NCI-H2227 treated with DMSO at 0.1 percent for 48 hours (cell line): ENCODE measurements around the gene GZF1.

ENCODE experiments used
- DNase-seq: peaks from one replicate; lab custom pipeline; 2025; lab: John Stamatoyannopoulos, UW

The GZF1 gene

DNA sequence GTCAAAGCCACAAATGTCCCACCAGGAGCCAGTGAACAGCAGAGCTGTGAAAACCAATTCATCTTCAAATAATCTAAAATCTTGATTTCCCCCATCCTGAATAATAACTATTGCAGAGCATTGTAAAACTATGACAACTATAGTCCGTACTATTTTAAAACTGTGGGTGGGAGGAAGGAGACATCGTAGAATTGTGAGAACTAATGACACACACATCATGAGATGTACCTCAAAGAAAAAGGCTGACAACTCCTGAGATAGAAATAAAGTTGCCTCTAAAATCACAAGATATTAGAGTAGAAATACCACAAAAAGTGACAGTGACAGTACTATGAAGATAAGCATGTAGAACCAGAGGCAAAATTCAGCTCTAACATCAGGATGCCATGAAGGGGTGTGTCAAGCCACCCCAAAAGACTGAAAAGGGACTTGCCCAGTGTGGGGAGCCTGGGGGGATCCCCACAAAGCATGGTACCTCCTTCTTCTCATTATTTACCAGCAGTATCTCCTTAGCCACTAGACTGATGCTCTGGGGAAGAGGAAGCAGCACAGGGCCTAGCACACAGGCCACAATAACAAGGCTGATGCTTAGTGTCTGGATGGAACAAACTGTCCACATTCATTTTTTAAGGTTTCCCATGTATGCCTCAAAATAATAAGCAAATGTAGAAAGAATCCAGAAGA lies 45.9 kb downstream of the GZF1 start:
- DNase-seq, result no peak

DNA sequence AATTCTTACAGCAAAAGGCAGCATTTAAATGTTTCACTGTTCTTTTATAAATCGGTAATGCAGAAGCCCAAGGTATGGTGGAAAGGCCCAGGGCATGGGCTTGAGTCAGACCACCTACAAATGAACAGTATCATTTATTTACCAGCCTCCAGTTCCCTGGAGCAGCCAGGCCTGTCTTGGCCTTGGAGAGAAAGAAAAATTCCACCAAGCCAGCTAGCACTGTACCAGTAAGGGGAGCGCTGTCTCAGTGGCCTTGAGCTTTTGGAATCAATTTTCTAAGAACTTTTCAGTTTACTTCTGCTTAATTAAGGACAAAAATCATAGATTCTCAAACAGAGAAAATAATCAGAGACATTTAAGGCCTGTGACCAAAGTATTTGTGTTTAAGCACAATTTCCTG lies 47.0 kb downstream of the GZF1 start:
- DNase-seq, result no peak

GRCh38 chr20:23409800-23410199 lies 47.8 kb downstream of the GZF1 start:
- DNase-seq, result no peak

DNA sequence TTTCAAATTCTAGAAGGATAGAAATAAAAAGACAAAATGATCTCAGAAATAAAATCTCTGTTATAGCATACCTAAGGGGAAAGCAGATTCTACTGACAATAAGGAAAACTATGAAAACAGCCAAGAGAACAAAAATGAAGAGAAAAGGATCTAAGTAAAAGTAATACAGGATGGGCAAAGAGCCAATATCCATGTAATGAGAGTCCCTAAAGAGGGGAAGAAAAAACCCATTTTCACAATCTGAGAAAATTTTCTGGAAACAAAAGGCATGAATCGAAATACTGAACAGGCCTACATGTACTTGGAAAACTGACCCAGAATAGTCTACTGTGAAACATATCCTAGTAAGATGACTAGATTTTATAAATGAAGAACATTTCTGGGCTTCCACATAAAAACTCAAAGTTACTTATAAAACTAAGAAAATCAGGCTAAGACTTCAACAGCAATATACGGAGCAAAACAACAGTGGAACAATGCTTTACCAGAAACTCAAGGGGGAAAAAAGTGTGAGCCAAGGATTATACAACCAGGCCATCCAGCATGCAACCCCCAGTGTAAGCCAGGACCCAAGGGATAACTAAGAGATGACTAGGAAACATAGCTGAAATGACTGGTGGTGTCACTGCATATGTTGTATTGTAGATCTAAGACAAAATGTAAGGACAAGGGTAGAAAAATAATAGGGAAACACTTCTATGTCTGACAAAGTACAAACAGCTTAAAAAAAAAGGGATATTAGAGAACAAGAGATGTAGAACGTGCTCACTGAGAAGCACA lies 49.1 kb downstream of the GZF1 start:
- DNase-seq, result no peak

DNA sequence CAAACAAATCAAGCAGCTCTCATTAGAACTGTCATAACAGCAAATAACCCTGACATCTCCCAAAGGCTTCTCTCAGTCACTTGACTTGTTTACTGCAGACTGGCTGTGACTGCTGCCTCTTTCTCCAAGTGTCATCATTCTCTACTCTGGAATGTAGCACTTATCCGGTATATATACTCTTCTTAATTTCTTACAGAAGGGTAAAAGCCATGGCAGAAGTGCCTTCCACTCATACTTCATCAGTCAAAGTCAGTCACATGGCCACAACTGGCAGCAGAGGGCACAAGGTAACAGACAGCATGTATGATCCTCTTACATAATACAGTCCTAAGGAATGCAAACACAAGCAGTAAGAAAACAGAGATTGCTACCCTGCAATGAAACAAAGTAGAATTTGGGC lies 50.0 kb downstream of the GZF1 start:
- no peak for DNase-seq

GRCh38 chr20:23413862-23414422 lies 52.0 kb downstream of the GZF1 start:
- no peak for DNase-seq

- no peak for DNase-seq
Measured at GRCh38 chr20:23414526-23415188, 52.7 kb downstream of the GZF1 start.

DNA sequence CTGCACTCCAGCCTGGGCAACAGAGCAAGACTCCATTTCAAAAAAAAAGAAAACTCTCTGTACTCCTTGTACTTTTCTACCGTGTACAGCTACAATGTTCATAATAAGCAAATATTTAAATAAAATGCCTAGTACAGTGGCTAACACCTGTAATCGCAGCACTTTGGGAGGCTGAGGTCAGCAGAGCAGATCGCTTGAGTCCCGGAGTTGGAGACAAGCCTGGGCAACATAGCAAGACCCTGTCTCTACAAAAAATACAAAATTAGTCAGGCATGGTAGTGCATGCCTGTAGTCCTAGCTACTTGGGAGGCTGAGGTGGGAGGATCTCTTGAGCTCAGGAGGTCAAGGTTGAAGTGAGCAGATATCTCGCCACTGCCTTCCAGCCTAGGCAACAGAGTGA lies 53.6 kb downstream of the GZF1 start:
- DNase-seq, result no peak

DNA sequence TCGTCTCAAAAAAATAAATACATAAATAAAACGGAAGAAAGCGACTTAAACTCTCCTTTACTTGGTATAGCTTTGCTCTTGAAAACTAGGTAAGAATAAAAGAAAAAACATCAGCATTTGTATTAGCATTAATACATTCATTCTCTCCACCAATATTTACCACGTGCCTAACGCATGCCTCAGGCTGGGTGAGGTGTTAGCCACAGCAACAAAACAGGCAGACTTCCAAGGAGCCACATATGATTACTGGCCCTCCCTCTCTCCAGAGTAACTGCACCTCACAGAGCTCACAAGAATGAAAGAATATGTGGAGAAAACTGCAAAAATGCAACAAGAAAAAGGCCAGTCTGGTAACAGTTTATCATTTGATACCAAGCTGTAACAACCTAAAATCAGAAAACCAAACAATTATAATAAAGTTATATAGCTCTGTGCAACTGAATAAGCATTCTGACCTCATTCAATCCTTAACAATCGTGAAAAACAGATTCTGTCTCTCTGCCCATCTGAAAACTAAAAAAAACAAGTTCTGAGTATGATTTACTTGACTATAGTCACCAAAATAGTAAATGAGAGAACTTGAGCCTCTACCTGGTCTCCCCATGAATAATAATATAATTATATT lies 54.1 kb downstream of the GZF1 start:
- no peak for DNase-seq

DNA sequence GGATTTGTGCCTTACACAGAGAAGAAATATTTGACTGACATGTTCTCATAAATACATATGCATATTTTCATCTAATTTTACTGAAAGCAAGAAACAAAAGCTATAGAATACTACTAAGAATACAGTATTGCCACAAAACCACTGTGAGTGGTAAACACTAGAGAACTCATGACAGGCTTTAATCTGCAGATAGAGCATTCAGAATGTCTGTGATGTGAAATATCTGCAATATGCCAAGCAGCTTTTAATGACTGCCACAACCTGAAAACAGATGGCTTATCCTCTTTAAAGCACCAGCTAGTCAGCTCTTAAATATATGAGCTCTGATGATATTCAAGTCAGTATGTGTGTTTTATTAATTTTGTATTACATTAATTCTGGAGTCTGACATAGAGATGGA lies 55.9 kb downstream of the GZF1 start:
- DNase-seq, result no peak

DNA sequence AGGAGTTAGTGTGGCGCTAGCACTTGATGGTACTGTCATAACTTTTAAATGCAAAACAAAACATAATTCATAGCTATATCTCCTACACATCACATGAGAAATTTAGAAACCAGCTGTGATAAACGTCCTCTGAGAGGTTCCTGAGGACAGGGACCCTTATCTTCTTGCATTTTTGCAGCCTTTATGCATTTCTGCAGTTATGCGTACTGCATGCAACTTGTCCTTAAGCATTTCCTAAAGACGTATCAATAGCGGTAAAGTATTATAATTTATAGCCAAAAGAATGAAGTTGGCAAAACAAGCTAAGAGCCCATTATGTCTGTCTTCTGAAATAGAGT lies 57.6 kb downstream of the GZF1 start:
- DNase-seq, result no peak

- no peak for DNase-seq
Measured at GRCh38 chr20:23419995-23420901, 58.3 kb downstream of the GZF1 start.

- DNase-seq, result peak; percentile 88
Measured at GRCh38 chr20:23420943-23421931, 59.3 kb downstream of the GZF1 start, which contains the start of gene NAPB. TSS of gene NAPB (minus strand) at chr20:23421488. CDS start at chr20:23421402, 86 bp downstream.
